DND-41 (cell line): ENCODE measurements around the gene TBC1D13.

Experiments used
- EZH2 ChIP-seq: IDR thresholded peaks from 3 replicates; pipeline ENCODE4 v1.6.1; 2012; ENCODE audit warnings: borderline replicate concordance, low read depth, mild to moderate bottlenecking, moderate library complexity, low read length, inconsistent platforms; ENCODE audit not compliant: severe bottlenecking
- TF ChIP-seq, protein P1 (sequence below): IDR thresholded peaks from 2 replicates; pipeline ENCODE4 v1.5.1; 2012; ENCODE audit warnings: borderline replicate concordance, low read length, moderate library complexity, mild to moderate bottlenecking; ENCODE audit not compliant: poor library complexity, severe bottlenecking; ENCODE audit errors: extremely low read depth

DNA sequence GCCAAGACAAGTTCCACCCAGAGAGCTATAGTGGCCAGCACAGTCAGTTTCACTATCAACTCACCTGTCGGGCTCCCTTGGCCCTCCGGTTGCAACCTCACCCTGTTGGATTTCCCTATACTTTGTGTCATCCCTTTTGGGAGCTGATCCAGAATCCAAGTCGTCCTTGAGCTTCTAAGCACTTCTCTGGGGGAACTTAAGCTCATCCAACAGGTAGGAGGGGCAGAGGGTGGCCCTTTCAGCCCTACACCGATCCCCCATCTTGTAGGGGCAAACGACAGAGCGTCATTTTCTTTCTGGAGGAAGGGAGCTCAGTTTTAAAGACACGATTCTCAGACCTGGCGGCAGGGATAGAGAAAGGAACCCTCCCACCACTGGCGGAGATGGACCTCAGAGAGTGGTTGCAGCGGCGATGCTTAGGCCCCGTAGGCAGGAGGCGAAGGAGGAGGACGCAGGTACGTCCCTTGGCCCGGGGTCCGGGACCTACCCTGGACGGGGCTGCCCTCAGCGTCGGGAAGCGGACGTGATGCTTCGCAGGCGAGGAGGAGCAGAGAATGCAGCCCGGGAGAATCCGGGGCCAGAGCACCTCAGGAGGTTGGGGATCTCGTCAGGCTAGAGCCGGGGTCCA lies 15.8 kb upstream of the TBC1D13 start:
- TF ChIP-seq, protein P1, sequence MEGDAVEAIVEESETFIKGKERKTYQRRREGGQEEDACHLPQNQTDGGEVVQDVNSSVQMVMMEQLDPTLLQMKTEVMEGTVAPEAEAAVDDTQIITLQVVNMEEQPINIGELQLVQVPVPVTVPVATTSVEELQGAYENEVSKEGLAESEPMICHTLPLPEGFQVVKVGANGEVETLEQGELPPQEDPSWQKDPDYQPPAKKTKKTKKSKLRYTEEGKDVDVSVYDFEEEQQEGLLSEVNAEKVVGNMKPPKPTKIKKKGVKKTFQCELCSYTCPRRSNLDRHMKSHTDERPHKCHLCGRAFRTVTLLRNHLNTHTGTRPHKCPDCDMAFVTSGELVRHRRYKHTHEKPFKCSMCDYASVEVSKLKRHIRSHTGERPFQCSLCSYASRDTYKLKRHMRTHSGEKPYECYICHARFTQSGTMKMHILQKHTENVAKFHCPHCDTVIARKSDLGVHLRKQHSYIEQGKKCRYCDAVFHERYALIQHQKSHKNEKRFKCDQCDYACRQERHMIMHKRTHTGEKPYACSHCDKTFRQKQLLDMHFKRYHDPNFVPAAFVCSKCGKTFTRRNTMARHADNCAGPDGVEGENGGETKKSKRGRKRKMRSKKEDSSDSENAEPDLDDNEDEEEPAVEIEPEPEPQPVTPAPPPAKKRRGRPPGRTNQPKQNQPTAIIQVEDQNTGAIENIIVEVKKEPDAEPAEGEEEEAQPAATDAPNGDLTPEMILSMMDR: no peak
- TF ChIP-seq EZH2: no peak
